ENCODE results near the gene AFAP1.

DNA sequence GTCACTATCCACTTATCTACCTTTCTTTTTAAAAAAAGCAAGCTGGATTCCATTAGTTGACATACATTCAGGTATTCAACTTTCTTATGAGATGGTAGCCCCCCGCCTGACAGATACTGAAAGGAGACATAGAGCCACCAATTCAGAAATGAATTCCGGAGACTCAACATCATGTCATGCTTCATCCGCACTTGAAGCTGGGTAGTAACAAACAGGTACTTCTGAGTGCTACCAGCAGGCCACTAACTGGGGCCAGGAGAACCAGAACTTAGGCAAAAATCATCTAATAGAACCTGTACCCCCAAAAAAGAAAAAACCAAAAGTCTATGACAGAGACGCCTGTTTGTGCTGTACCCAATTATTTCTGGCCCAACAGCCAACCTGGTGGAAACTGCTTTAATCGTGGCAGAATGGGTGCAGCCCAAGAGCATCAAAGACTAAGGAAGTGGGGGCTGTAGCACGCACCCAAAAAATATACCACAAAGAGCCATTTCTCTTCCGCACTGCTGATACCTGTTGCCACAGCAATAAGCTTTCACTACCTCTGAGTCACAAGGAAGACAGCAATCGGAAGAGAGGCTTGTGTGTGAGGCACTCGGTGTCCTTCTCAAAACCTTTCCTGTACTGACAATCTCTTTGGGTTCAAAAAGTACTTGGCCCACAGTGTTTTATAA is 84.8 kb downstream of the AFAP1 start:
- no peak for TF ChIP-seq POLR2A (IDR thresholded peaks at IDR 0.05)
- no peak for TF ChIP-seq CTCF (IDR thresholded peaks at IDR 0.05)

All from Peyer's patch (tissue), 4 donors.